Measurements from ENCODE around the gene FAM234B.

GRCh38 chr12:13041224-13041623 is 3.0 kb upstream of the FAM234B start:
- TF ChIP-seq CTCF (IDR thresholded peaks at IDR 0.05) (no peak), POLR2A (IDR thresholded peaks at IDR 0.05) (no peak)
